IPS DF 19.7 (cell line): ENCODE data around the gene SULT1A2.
"Not testable (repeated sequence)": the region's sequence is repeated elsewhere in the genome, so short reads cannot be mapped to it uniquely, and the experiment has no call there.

Experiments
- DNase-seq: peaks from one replicate; pipeline ENCODE4 v3.0.0-alpha.2; 2013; ENCODE audit warnings: low read depth, low spot score

SULT1A2 gene

DNA sequence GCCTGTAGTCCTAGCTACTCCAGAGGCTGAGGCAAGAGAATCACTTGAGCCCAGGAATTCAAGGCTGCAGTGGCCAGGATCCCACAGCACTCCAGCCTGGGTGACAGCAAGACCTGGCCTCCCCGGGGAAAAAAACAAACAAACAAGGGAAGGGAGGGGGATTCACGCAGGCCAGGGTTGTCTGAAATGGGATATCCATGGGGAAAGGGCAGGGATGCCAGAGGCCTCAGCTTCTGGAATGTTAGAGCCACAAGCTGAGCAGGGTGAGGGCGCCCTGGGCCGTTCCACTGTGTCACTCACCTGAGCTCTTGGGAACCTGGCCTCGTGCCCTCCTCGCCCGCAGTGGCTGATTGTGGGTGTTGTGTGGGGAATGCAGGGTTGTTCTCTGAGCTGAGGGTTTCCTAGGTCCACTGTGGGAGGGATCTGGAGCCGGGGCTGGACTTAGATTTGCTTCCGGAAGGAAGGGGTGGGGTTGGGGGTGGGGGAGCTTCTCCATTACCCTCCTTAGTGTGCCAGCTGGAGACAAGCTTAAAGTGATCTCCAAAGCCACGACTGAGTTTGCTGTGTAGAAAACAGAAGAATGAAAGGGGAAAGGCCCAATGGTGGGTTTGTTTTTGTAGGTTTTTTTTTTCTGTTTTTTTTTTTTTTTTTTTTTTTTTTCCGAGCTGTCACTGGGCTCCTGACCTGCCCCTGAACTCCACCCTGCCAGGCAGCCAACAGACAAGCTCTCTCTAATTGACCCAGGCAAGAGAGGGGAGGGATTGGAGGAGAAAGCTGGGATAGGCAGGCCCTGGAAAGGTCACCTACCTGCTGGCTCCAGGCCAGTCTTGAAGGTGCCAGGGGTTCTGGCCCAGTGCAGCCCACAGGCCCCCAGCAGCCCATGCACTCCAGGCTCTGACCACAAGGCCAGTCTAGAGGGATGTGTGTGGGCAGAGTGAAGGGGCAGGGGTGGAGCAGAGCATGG lies 13.1 kb upstream of the SULT1A2 start, which contains the start of gene SULT1A1:
Gene SULT1A1 (minus strand): TSS at position 414 of the 964 bp plus-strand sequence. CDS start 1,189 bp downstream, outside the sequence.
- no peak for DNase-seq

DNA sequence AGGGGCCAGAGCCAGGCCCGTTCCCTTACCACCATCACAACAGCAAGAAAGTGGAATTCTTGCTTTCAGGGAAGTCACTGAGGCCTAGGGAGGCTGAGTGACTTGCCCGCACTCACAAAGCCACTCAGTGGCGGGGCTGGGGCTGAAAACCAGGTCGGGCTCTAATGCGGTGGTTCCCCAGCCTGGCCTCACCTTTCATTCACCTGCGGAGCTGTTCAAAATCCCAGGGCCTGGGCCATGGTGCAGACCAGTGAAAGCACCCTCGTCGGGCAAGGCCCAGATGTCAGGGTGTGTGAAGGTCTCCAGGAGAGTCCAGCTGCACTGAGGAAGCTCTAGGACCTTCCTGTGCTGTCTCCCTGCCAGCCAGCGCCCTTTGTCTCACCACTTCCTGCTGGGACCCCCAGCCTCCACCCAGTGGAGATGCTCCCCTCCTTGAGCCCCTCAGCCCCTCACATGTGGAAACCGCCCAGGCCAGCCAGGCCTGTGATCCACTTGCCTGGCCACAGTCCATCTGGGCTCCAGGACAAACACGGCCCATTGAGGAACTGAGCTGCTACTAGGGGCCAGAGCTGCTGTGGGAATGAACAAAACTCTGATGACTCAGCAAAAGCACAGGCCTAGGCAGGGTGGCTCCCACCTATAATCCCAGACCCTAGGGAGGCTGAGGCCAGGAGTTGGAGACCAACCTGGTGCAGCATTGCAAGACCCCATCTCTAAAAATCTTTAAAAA lies 12.2 kb upstream of the SULT1A2 start:
- DNase-seq: not testable (repeated sequence)

DNA sequence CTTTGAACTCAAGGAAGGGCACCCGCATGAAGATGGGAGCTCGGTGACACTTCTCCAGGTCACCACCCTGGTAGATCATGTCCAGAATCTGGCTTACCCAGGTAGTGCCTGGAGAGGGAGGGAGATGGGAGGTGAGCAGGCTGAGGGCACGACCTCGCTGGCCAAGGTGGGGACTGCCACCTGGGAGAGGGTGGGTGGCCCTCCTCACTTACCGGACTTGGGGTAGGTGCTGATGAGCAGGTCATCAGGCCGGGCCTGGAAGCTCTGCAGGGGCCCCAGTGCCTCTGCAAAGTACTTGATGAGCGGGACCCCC lies 11.6 kb upstream of the SULT1A2 start:
- DNase-seq: not testable (repeated sequence)

DNA sequence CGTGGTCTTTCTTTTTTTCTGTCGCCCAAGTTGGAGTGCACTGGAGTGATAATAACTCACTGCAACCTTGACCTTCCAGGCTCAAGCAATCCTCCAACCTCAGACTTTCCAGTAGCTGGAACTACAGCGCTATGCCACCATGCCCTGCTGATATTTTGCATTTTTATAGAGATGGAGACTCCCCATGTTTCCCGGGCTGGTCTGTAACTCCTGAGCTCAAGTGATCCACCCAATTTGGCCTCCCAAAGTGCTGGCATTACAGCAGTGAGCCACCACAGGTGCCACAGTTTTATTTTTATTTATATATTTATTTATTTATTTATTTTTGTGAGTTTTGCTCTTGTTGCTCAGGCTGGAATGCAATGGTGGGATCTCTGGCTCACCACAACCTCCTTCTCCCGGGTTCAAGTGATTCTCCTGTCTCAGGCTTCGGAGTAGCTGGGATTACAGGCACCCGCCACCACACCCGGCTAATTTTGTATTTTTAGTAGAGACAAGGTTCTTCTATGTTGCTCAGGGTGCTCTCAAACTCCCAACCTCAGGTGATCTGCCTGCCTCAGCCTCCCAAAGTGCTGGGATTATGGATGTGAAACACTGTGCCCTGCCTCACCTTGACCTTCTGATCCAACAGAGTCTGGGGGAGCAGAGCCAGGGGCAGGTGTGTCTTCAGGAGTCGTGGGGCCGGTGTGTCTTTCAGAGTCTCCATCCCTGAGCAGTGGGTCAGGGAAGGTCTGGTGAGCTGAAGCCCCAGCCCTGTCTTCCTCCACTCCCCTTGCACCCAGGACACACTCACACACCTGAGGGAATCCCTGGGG lies 11.0 kb upstream of the SULT1A2 start:
- not testable (repeated sequence) for DNase-seq

DNA sequence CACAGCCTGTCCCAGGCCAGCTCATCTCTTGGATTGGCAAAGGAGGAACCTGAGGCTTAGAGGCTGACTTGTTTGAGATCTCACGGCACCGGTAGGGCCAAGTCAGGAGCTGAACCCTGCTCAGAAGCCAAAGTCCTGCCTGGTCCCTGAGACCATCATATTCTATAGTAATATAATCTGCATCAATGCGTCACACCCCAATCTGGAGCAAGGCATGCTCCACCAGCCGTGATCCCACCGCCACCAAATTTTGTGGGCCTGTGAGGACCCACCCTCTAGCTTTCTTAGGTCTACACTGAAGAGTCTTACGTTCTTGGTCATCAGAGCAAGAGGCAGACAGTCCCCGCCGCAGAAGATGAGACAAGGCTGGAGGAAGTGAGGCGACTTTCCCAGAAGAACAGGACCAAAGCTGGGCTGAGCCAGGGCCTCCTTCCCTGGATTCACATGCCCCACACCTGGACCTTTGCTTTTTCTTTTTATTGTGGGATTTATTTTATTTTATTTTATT lies 10.3 kb upstream of the SULT1A2 start:
- DNase-seq: no peak

DNA sequence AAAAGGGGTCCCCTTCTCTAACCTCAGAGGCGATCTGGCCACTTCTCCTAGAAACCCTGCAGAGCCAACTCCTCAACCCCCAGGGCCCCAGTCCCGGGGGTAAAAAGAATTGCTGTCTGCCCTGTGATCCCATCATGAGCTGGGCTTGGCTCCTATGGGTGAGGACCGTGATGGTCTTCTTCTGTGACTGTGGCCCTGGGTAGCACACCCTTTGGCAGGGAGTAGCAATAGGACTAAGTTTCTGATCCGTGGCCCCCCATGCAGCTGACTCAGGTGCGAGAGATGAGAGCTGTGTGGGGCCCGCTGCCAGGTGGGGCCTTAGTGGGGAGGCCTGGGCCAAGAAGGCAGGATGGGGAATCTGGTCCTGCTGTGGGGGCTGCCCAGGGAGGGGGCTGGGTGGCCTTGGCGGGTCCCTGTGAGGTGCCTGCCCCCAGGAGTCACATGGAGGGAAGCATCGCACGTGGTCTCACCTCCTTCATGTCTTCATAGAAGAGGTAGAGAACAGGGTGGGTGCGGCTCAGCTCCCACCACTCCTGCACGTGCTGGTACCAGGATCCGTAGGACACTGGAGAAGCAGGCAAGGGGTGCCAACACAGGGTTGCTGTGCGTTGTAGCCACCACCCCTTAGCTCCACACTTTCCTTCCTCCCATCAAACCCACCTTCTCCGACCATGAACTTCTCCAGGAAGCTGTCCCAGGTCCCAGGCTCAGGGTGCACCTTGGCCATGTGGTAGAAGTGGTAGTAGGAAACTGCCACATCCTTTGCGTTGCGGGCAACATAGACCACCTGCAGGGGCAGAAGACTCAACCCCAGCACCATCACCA lies 9.7 kb upstream of the SULT1A2 start:
- no peak for DNase-seq

DNA sequence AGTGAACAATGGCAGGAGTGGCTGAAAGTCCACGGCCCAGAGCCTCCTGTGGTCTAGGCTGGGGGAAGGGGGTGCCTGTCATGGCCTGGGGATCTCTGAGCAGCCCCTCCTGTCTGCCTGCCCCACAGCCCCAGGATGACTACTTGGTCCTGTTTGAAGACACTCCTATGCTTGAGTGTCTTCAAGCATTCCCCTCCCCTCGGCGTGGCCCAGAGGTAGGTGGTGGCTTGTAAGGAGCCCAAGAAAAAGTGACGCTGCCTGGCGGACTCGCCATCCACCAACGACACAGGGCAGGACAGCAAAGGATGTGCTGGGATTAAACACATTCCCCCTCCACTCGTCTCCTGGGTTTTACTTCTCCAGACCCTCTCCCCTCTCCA lies 7.3 kb upstream of the SULT1A2 start:
- DNase-seq: no peak

DNA sequence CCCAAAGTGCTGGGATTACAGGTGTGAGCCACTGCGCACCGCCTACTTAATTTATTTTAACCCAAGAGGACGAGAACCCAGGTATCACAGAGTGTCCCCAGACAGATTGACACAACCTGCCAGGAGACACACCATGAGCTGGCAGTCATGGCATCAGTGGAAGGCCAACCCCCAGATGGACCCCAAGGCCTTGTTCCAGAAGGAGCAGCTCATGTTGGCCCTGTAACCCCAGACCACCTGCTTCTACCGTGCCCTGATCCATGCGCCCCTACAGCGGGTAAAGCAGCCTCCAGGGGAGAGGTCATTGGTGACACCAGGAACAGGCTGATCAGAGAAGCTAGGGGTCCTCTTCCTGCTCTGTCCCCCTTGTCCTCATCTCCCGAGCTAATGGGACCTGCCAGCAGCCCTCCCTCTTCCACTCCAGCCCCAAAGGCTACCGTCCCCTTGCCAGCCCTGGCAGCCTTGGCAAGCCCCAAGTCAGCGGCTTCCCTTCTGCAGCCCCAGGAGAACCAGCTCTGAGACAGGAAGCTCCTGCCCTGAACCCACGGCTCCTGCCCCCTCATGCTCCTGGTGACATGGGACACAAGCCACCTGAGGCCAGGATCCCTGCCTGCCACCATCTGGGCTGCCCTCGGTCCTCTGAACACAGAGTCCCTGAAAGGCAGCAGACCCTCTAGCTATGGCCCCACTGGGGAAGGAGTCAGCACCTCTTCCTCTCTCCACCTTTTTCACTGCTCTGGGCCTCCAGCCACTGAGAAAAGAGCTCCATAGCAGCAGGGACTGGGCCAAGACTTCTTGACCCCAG lies 6.7 kb upstream of the SULT1A2 start:
- no peak for DNase-seq

DNA sequence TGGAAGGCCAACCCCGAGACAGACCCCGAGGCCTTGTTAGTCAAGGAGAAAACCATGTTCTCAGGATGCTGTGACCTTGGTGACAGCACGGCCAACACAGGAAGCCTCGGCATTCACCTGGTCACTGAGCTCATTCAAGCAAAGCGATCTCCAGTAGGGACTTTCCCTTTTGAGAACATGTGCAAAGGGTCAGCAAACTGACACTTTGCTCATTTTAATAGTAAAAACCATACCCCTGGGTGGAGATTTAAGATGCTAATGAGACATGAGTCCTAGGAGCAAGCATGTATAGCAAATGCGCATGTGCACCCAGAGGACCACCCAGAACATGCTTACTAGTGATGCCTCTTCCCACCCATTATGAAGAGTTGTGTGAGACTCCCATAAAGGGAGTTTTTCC lies 5.7 kb upstream of the SULT1A2 start:
- no peak for DNase-seq

DNA sequence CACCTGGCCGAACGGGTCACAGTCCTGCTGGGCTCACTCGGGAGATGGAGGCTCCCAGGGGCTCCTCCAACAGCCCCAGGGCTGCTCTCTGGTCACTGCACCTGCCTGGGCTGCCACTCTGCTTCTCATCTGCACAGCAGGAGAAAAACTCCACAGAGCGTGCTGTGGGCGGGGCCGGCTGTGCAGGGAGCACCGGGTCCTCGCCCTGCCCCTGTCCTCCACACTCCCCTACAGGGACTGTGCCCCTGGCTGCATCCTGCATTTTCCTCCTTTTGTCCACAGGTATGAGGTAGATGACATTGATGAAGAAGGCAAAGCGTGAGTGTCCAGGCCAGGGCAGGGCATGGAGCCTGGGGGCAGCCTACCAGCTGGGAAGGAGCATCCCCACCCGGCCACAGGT lies 5.2 kb upstream of the SULT1A2 start:
- not testable (repeated sequence) for DNase-seq

DNA sequence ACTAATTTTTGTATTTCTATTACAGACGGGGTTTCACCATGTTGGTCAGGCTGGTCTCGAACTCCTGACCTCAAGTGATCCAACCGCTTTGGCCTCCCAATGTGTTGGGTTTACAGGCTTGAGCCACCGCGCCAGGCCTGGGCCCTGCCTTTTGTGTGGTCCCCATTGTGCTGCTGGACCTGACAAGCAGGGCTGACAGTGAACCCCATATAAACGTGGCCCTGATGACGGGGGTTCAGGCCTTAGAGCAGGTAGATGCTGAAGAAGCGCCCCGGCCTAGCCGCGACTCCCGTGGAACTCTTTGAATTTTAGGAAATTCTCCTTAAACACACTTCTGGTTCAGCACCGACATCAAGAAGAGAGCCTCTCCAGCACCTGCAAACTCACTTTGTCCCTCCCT lies 4.7 kb upstream of the SULT1A2 start:
- not testable (repeated sequence) for DNase-seq

DNA sequence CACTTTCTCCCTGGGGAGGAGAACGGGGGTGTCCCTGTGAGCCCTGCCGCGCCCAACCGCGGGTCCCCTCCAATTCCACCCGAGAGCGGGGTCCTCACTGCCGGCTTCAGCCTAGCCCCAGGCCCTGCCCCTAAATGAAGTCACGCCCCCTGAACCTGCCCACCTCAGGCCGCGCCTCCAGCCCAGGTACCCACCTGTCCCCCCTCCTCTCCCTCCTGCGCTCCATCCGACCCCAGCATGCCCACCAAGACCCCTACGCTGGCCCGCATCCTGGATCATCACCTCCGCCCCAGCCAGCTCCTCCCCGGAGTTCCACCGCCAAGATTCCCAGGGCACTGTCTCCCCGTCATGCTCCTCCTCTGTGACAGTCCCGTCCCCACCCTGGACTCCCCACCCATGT lies 4.1 kb upstream of the SULT1A2 start:
- not testable (repeated sequence) for DNase-seq

DNA sequence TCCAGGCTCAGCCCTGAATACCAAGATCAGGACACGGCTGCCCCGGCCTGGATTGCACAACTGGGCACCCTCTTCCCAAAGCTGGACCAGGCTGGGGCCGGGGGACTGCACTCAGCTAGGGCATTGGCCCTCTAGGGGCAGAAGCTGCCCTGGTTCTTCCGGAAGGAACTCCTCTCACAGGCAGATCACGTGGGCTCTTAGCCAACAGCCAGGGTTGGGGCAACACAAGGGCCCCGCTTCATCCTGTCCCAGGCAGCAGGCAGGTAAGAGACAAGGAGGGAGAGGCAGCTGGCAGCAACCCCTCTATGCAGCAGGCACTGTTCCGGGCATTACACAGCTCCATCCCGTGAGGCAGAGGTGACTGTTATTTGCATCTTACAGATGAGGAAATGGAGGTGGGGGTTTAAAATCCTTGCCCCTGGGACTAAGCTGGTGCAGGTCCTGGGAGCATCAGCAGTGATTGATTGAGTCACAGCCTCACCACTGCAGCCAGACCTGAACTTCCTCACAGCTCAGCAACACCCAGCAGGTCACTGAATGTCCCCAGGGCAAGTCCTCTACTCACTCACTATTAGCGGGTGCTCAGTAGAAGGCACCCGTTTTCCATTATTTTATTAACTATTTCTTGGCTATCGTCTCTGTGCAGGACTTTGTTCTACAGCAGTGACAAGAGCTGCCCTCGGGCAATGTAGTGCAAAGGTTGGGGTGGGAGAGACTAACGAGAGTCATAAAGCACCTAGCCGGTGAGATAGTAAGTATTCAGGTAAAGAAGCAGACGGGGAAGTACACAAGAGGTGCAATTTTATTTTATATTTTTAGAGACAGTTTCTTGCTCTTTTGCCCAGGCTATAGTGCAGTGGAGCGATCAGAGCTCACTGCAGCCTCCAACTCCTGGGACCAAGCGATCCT lies 2.8 kb upstream of the SULT1A2 start:
- DNase-seq: not testable (repeated sequence)

DNA sequence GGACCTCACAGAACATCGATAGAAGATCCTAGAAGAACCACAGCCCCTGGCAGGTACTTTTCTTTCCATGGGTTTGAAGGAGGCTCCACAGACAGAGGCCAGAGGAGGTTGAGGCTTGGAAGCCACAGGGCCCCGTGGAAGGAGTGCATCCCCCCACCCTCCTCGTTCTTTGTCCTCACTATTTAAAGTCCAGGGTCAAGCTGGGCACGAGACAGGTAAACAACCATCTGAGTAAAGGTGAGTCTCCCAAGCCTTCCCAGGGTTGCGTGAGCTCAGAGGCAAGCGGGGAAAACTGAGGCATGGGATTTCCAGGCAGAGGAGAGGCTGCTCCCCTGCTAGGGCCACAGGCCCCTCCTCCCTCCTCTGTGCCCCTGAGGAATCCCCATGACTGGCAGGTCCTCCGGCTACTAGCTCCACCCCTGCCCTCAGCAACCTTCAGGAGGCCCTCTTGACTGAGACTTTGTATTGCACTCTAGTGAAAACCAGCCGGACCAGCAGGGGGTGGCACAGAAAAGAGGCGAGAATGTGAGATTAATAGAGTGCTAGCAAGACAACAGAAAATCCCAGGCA lies 927 bp upstream of the SULT1A2 start:
- no peak for DNase-seq

DNA sequence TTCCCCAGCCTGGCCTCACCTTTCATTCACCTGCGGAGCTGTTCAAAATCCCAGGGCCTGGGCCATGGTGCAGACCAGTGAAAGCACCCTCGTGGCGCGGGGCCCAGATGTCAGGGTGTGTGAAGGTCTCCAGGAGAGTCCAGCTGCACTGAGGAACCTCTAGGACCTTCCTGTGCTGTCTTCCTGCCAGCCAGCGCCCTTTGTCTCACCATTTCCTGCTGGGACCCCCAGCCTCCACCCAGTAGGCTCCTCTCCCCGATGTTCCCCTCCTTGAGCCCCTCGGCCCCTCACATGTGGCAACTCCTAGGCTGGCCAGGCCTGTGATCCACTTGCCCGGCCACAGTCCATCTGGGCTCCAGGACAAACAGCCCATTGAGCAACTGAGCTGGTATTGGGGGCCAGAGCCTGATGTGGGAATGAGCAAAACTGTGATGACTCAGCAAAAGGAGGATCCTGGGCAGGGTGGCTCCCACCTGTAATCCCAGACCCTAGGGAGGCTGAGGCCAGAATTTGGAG lies 677 bp downstream of the SULT1A2 start:
- no peak for DNase-seq

DNA sequence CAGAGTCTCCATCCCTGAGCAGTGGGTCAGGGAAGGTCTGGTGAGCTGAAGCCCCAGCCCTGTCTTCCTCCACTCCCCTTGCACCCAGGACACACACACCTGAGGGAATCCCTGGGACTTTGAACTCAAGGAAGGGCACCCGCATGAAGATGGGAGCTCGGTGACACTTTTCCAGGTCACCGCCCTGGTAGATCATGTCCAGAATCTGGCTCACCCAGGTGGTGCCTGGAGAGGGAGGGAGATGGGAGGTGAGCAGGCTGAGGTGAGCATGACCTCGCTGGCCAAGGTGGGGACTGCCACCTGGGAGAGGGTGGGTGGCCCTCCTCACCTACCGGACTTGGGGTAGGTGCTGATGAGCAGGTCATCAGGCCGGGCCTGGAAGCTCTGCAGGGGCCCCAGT lies 1.4 kb downstream of the SULT1A2 start:
- DNase-seq: not testable (repeated sequence)

DNA sequence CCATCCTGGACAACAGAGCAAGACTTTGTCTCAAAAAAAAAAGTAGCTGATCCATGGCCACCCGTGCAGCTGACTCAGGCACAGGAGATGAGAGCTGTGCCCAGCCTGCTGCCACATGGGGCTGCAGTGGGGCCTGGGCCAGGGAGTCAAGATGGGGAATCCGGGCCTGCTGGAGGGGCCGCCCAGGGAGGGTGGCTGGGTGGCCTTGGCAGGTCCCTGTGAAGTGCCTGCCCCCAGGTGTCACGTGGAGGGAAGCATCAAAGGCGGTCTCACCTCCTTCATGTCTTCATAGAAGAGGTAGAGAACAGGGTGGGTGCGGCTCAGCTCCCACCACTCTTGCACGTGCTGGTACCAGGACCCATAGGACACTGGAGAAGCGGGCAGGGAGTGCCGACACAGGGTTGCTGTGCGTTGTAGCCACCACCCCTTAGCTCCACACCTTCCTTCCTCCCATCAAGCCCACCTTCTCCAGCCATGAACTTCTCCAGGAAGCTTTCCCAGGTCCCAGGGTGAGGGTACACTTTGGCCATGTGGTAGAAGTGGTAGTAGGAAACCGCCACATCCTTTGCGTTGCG lies 3.8 kb downstream of the SULT1A2 start:
- no peak for DNase-seq

DNA sequence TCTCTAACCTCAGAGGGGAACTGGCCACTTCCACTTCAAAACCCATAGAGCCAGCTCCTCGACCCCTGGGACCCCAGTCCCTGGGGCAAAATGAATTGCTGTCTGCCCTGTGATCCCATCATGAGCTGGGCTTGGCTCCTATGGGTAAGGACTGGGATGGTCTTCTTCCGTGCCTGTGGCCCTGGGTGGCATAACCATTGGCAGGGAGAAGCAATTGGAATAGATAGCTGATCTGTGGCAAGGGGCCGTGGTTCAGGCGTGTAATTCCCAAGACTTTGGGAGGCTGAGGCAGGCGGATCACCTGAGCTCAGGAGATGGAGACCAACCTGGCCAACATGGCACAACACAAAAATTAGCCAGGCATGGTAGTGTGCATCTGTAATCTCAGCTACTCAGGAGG lies 4.3 kb downstream of the SULT1A2 start:
- DNase-seq: no peak
